Measurements from ENCODE around the gene SDHAF2. TPM values are rescaled to one million over a fixed set of nuclear protein-coding genes. Genes with fewer than 3 reads are reported as not detected.

The SDHAF2 gene
- total and polyA plus RNA-seq, 2 of the 4 experiments (the other 2 are of a cell fraction): 50.4 to 91.1 TPM

- Histone ChIP-seq H3K56ac (ENCODE audit: extremely low read depth, insufficient read depth, low read length) (no peak overlapping the region), H3K23ac (ENCODE audit: low read depth, low read length) (no peak overlapping the region), H2AFZ (replicated peaks; ENCODE audit: low read length, poor library complexity) (no peak overlapping the region), H4K91ac (ENCODE audit: insufficient read depth, low read depth, low read length) (no peak overlapping the region), H3K18ac (ENCODE audit: low read depth, low read length) (no peak overlapping the region), H4K5ac (ENCODE audit: low read depth, low read length) (no peak overlapping the region), H3K14ac (replicated peaks; ENCODE audit: low read depth, low read length) (no peak overlapping the region), H2BK120ac (ENCODE audit: low read depth, low read length) (no peak overlapping the region), H3K4me3 (ENCODE audit: insufficient read depth, low read depth, low read length) (no peak overlapping the region), H2AK9ac (replicated peaks; ENCODE audit: low read depth, low read length, poor library complexity) (peak overlapping the region; percentile 42), H2AK5ac (ENCODE audit: low read depth, low read length) (no peak overlapping the region), H3K4me1 (ENCODE audit: control insufficient read depth, insufficient read depth, low read length) (peaks cover 3% of the 10 kb centered on the region; the same call in 1 of the 2 replicates), H3K27me3 (ENCODE audit: control insufficient read depth, insufficient read depth, low read length) (no peaks in the 10 kb centered on the region), H3K9ac (ENCODE audit: low read depth, low read length) (no peak overlapping the region), H3K9me1 (ENCODE audit: insufficient read depth, low read length) (peaks cover 3% of the 10 kb centered on the region; the same call in 1 of the 2 replicates), H3K9me3 (ENCODE audit: control insufficient read depth, insufficient read depth, low read length) (no peaks in the 10 kb centered on the region), H4K8ac (ENCODE audit: low read depth in 2 of 2, low read length in 2 of 2) (no peak overlapping the region), H3K27ac (ENCODE audit: insufficient read depth, low read length) (no peak overlapping the region), H2BK20ac (ENCODE audit: low read depth, low read length) (no peak overlapping the region), H2BK15ac (ENCODE audit: low read depth, low read length) (no peak overlapping the region), H3K4ac (ENCODE audit: low read depth, low read length) (no peak overlapping the region), H2BK5ac (ENCODE audit: low read depth, low read length, poor library complexity, severe bottlenecking) (no peak overlapping the region), H3K36me3 (ENCODE audit: control insufficient read depth, insufficient read depth, low read length) (peaks cover 3% of the 10 kb centered on the region; the same call in 1 of the 2 replicates), H3K79me1 (ENCODE audit: low read depth in 1 of 2, low read length in 2 of 2) (peaks cover 9 to 25% of the 10 kb centered on the region in 2 experiments; a peak in 3 of 4 replicates), H3K4me2 (ENCODE audit: low read depth, low read length) (no peak overlapping the region), H4K20me1 (ENCODE audit: insufficient read depth, low read length) (no peaks in the 10 kb centered on the region)
- no peak for ATAC-seq (ENCODE audit: low read depth)
- ChIA-PET CTCF (no interaction called here), POLR2A (ENCODE audit: unreplicated experiment) (no interaction called here)
- TF ChIP-seq MAFK (IDR thresholded peaks at IDR 0.05; ENCODE audit: low read depth, low read length) (no peak), BHLHE40 (IDR thresholded peaks at IDR 0.05; ENCODE audit: low read depth, low read length) (no peak), MAZ (IDR thresholded peaks at IDR 0.05; ENCODE audit: borderline replicate concordance, low read depth, low read length) (no peak), RAD21 (IDR thresholded peaks at IDR 0.05; ENCODE audit: low read length) (no peak), NFE2L2 (IDR thresholded peaks at IDR 0.05; ENCODE audit: low read depth, low read length) (no peak), SMC3 (IDR thresholded peaks at IDR 0.05; ENCODE audit: low read depth, low read length) (no peak), POLR2A (IDR thresholded peaks at IDR 0.05; ENCODE audit: low read depth, low read length) (no peak), CEBPB (IDR thresholded peaks at IDR 0.05; ENCODE audit: low read depth, low read length) (no peak)
- TF ChIP-seq, protein P1, sequence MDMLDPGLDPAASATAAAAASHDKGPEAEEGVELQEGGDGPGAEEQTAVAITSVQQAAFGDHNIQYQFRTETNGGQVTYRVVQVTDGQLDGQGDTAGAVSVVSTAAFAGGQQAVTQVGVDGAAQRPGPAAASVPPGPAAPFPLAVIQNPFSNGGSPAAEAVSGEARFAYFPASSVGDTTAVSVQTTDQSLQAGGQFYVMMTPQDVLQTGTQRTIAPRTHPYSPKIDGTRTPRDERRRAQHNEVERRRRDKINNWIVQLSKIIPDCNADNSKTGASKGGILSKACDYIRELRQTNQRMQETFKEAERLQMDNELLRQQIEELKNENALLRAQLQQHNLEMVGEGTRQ (IDR thresholded peaks at IDR 0.05; ENCODE audit: low read depth, low read length): no peak
- TF ChIP-seq, protein P2, sequence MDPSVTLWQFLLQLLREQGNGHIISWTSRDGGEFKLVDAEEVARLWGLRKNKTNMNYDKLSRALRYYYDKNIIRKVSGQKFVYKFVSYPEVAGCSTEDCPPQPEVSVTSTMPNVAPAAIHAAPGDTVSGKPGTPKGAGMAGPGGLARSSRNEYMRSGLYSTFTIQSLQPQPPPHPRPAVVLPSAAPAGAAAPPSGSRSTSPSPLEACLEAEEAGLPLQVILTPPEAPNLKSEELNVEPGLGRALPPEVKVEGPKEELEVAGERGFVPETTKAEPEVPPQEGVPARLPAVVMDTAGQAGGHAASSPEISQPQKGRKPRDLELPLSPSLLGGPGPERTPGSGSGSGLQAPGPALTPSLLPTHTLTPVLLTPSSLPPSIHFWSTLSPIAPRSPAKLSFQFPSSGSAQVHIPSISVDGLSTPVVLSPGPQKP (IDR thresholded peaks at IDR 0.05; ENCODE audit: borderline replicate concordance, low read depth, low read length): no peak
- TF ChIP-seq, protein P3, sequence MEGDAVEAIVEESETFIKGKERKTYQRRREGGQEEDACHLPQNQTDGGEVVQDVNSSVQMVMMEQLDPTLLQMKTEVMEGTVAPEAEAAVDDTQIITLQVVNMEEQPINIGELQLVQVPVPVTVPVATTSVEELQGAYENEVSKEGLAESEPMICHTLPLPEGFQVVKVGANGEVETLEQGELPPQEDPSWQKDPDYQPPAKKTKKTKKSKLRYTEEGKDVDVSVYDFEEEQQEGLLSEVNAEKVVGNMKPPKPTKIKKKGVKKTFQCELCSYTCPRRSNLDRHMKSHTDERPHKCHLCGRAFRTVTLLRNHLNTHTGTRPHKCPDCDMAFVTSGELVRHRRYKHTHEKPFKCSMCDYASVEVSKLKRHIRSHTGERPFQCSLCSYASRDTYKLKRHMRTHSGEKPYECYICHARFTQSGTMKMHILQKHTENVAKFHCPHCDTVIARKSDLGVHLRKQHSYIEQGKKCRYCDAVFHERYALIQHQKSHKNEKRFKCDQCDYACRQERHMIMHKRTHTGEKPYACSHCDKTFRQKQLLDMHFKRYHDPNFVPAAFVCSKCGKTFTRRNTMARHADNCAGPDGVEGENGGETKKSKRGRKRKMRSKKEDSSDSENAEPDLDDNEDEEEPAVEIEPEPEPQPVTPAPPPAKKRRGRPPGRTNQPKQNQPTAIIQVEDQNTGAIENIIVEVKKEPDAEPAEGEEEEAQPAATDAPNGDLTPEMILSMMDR (conservative IDR thresholded peaks at IDR 0.05; ENCODE audit: low read depth, low read length): no peak
- dilution Hi-C loops (cut with HindIII; ENCODE audit: low sequenced_read_pairs, unreplicated experiment) (no loop called here), intact Hi-C loops (cut with micrococcal nuclease) (no loop called here), in situ Hi-C loops (cut with MboI; ENCODE audit: low sequenced_read_pairs) (no loop called here)
- no TSS peak for BruUV-seq (replicated peaks)
- no CpG with 5 or more reads among the region's 1 CpG for WGBS, 2 experiments (ENCODE audit: extremely low coverage in 2 of 2, insufficient read length in 1 of 2)
- peak; percentile 24 for DNase-seq
Measured at GRCh38 chr11:61390161-61390560, 39.8 kb upstream of the SDHAF2 start.
